HG03039 (cell line): Measurements from ENCODE around the gene SPG7.
A peak's percentile ranks its signal among the peaks of the same experiment; 100 is the strongest.
"Not testable (repeated sequence)": the region's sequence is repeated elsewhere in the genome, so short reads cannot be mapped to it uniquely, and the experiment has no call there.

Experiments
- ATAC-seq: cut with Tn5 transposase; IDR thresholded peaks from one replicate; pipeline ENCODE4 v1.9.1; 2021; ENCODE audit warnings: mild to moderate bottlenecking, moderate library complexity; ENCODE audit not compliant: unreplicated experiment

The SPG7 gene

GRCh38 chr16:89507834-89508590, at the start of gene SPG7:
SPG7 (plus strand) TSS chr16:89508403; CDS start chr16:89508418, 15 bp downstream.
- ATAC-seq: peak; percentile 61

- ATAC-seq: no peak
These were observed 49.7 kb upstream of the SPG7 start for GRCh38 chr16:89458551-89458950.

- no peak for ATAC-seq
These were observed 49.2 kb upstream of the SPG7 start for GRCh38 chr16:89458967-89459366.

GRCh38 chr16:89460556-89460955, 47.6 kb upstream of the SPG7 start:
- ATAC-seq: no peak

GRCh38 chr16:89461890-89462289, 46.3 kb upstream of the SPG7 start:
- not testable (repeated sequence) for ATAC-seq

- ATAC-seq: not testable (repeated sequence)
These were observed 45.6 kb upstream of the SPG7 start for GRCh38 chr16:89462639-89463038.

- ATAC-seq: not testable (repeated sequence)
These were observed 44.9 kb upstream of the SPG7 start for GRCh38 chr16:89463312-89463711.

- no peak for ATAC-seq
These were observed 41.3 kb upstream of the SPG7 start for GRCh38 chr16:89466920-89467319.

GRCh38 chr16:89467382-89467781, 40.8 kb upstream of the SPG7 start:
- ATAC-seq: no peak

GRCh38 chr16:89472711-89473075, 35.5 kb upstream of the SPG7 start:
- ATAC-seq: no peak

- ATAC-seq: no peak
These were observed 35.0 kb upstream of the SPG7 start for GRCh38 chr16:89473136-89473712.

- ATAC-seq: no peak
These were observed 34.3 kb upstream of the SPG7 start for GRCh38 chr16:89473791-89474414.

GRCh38 chr16:89475144-89475543, 33.1 kb upstream of the SPG7 start:
- no peak for ATAC-seq

GRCh38 chr16:89476379-89476778, 31.8 kb upstream of the SPG7 start:
- ATAC-seq: no peak

GRCh38 chr16:89476811-89477261, 31.4 kb upstream of the SPG7 start:
- no peak for ATAC-seq

GRCh38 chr16:89478576-89479221, 29.5 kb upstream of the SPG7 start:
- no peak for ATAC-seq

- no peak for ATAC-seq
These were observed 26.7 kb upstream of the SPG7 start for GRCh38 chr16:89481356-89481955.

GRCh38 chr16:89482150-89482816, 25.9 kb upstream of the SPG7 start:
- no peak for ATAC-seq

- no peak for ATAC-seq
These were observed 25.4 kb upstream of the SPG7 start for GRCh38 chr16:89482817-89483205.

- ATAC-seq: no peak
These were observed 24.1 kb upstream of the SPG7 start for GRCh38 chr16:89484041-89484501.
